ENCODE data around the gene TNFRSF14.

Gene TNFRSF14

DNA sequence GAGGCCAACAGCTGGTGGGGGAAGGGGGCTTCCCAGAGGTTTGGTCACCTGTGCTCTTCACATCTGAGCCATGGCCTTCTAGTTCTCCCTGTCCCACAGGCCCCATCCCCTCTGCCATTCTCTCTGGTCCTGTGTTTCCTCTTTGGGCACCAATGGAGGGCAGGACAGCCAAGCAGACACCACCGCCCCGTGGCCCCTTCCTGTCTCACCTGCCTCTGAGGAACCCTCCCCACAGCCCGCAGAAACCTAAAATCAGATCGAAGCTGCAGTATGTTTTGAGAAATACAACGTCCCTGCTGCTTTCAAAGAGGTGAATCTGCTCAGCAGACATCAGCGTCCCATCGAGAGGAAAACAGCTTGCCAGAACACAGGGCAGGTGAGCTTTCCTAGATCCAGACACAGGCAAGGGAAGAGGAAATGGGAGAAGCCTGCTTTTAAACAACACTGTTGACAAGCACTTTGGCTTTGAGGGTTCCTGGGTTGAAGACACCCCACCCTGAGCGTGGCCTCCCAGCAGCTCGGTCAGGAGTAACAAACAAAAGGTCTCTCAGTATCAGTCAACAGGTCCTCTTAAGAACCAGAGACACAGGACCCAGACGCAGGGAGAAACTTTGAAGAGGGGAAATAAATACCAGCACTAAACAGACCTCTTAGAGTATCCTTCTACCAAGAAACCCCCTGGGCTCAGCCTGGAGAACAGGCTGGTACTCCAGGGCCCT, 32.1 kb upstream of the TNFRSF14 start:
- no peak for DNase-seq

DNA sequence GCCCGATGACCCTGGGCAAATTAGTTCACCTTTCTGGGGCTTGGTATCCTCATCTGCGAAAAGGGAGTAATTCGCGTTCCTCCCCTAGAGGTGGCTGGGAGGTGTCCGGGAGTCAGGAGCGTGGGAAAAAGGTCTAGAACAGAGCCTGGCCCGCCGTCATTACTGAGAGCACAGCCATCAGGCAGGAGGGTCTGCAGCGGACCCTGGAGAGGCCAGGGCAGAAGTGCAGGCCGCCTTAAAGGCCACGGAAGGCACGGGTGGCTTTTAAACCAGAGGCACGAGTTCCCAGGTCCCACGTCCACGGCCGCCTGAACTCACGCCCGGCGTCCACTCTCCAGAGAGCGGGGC, 30.6 kb upstream of the TNFRSF14 start:
- DNase-seq, result no peak

- DNase-seq, result peak; percentile 97
These were observed 30.0 kb upstream of the TNFRSF14 start, which contains the start of gene PANK4 for GRCh38 chr1:2525920-2526823. PANK4 (minus strand) TSS chr1:2526596; CDS start chr1:2526587, 9 bp downstream.

DNA sequence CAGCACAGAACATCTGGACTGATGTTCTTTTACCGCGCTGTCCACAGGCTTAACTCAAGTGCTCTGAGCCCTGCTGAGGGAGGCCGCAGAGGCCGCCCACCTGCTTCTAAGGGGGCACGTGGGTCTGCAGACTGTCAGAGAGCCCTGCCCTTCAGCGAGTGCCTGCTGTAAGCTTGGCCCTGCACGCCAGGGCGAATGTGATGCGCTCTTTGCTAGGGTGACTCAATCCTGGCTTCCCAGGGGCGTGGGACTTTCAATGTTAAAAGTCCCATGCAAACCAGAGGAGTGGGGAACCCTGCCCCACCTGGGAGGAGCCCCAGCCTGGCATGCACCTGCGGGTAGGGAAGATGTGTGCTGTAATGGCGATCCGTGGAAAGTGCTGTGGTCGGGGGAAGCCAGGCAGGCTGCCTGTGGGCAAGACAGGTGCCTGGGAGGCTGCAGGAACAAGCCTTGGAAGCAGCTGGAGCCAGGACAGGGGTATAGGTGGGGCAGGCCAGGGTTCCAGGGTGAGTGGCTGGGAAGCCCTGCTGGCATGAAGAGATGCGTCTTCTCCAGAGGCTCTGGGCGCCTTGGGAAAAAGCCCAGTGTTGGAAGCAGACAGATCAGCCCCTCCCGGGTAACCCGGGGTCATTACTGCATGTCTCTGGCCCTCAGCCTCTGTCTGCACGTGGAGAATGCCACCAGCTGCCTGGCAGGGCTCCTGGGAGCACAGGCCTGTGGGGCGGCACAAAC, 29.2 kb upstream of the TNFRSF14 start:
- DNase-seq, result peak; percentile 59

DNA sequence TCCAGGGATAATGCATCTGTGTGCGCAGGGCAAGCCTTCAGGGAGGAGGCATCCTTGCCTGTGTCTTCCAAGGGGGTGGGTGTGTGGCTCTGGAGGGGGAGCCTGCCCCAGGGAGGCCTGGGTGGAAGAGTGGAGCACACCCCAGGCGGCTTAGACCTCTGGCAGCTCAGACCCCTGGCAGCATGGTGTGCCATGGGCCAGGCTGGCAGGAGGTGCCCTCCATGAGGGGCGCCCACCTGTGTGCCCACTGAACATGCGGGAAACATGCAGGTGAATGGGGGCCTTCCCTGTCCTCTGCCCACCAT, 28.7 kb upstream of the TNFRSF14 start:
- no peak for DNase-seq

DNA sequence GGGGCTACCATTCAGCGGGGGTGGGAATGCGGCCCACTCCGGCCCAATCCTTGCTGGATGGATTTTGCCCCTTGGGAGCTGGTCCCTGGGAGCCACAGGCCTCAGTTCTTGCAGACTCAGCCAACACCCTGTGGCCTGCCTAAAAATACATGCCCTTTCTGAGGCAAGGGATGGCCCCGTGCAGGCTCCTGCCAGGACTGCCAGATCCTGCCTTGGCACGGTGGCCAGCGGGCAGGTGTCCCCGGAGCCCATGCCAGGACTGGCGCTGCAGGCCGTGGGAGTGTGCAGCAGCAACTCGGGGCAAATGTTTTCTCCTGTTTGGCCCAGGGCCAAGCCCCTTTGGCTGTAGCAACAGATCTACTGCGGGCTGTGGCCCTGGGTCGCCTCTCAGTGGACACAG, 28.2 kb upstream of the TNFRSF14 start:
- peak; percentile 21 for DNase-seq

DNA sequence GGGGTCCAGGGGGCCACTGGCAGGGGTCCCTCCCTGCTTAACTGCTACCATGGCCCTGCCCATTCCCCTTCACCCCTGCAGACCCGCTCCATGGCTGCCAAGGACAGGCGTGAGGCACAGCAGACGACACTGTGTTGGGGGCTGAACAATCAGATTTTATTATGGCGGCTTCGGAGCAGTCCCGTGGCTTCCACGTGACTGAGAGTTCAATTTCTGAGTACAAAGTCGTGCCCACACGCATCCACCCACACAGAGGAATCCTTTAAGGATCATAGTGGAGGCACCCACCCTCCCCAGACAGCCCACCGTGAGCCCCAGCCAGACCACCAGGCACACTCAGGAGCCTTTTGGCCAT, 27.6 kb upstream of the TNFRSF14 start:
- DNase-seq, result peak; percentile 25

DNA sequence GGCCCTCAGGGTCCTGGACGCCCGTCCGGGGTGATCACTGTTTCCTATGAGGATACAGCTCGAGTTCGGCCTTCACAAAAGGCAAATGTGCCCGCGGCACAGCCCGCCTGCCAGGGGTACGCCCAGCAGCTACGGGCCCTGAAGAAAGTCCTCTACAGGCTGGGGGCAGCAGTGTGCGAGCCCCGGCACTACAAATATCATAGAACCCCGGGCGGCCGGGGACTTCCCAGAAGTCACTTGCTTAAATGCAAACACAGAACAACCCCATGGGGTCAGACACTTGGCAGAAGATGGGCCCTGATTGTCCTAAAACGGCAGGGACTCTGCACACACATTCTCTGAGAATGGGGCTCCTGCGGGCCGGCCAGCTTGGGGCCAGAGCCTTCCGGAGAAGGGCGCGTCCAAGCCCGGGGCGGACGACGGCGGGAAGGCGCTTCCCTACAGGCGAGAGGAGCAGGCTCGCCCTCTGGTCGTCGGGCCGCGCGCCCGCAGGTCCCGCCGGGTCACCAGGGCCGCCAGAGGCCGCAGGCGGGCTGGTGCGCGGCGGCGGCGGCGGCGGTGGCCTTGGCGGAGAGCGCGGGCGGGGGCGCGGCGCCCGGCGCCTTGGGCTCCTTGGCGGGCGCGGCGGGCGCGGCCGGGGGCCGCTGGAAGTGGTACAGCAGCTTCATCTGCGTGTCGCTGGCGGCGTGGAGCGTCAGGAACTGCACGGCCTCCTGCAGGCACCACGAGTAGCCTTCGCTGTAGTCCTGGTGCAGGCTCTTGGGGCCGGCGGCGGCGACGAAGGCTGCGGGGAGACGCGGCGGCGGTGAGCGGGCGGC, 27.0 kb upstream of the TNFRSF14 start:
- peak; percentile 58 for DNase-seq

DNA sequence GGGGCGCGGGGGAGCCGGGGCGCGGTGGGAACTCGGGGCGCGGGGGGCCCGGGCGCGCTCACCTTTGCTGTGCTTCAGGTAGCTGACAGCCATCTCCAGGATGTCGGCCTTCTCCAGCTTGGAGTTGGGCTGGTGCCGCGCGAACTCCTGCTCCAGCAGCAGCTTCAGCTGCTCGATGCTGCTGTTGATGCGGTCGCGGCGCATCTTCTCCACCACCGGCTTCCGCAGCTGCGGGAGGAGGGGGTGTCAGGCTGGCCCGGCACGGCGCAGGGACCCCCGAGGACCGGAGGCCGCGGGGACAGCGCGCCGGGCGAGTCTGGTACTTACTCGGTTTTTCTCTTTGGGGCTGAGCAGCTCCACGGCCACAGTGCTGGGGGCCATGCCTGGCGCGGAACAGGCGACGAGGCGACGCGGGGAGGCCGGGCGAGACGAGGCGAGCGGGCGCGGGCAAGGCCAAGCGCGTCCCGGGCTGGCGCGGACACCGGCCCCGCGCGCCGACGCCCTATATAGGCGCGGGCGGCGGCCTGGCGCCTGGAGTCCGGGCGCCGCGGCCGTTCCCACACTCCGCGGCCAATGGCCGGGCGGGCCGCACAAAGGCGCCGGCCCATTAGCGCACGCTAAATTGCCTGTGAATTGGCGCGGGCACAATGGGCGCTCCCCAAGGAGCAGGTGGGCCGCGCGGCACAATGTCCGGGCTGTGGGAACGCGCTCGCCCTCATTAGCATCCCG, 26.2 kb upstream of the TNFRSF14 start, which contains the start of gene HES5:
Gene HES5, minus strand, starts transcription at position 480 of the 729 bp plus-strand sequence. Its CDS starts 99 bp downstream, at position 381.
- peak; percentile 96 for DNase-seq

DNA sequence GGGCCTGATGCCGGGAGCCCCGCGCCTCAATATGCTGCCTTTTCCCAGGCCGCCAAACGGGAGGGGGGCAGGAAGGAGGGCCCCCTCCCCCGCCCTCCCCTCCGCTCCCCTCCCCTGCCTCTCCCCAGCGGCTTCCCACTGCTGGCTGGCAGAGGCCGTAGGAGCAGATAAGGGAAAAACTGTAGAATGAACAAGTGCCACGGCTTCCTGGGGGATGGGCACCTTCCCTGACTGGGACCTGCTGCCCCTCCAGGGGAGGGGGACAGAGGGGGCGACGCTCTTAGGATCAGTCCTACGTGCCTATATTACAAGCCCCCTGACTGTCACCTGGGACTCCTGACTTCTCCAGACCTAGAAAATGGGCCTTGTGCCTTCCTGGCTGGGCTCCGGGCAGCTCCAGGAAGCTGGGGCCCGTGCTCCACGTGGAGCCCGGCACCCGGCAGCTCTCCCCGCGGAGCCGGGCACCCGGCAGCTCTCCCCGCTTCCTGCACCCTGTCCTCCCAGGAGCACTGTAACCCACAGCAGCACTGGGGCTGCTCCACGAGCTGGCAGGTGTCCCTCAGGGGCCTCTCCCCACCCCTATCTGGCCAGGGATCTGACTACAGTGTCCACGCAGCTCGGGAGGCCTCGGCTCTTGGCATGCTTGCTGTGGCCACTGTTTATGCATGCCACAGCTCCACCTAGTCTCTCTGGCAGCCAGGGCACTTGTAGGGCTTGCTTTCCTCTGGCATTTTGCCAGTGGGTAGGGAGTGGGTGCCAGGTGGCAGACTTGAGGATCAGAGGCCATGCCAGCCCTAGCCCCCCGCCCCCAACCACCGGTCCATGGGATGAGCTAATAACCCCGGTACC, 25.4 kb upstream of the TNFRSF14 start:
- no peak for DNase-seq

- peak; percentile 87 for DNase-seq
These were observed 23.5 kb upstream of the TNFRSF14 start for GRCh38 chr1:2532485-2533160.

- peak; percentile 60 for DNase-seq
These were observed 22.8 kb upstream of the TNFRSF14 start for GRCh38 chr1:2533365-2533764.

- no peak for DNase-seq
These were observed 21.9 kb upstream of the TNFRSF14 start for GRCh38 chr1:2534315-2534686.

DNA sequence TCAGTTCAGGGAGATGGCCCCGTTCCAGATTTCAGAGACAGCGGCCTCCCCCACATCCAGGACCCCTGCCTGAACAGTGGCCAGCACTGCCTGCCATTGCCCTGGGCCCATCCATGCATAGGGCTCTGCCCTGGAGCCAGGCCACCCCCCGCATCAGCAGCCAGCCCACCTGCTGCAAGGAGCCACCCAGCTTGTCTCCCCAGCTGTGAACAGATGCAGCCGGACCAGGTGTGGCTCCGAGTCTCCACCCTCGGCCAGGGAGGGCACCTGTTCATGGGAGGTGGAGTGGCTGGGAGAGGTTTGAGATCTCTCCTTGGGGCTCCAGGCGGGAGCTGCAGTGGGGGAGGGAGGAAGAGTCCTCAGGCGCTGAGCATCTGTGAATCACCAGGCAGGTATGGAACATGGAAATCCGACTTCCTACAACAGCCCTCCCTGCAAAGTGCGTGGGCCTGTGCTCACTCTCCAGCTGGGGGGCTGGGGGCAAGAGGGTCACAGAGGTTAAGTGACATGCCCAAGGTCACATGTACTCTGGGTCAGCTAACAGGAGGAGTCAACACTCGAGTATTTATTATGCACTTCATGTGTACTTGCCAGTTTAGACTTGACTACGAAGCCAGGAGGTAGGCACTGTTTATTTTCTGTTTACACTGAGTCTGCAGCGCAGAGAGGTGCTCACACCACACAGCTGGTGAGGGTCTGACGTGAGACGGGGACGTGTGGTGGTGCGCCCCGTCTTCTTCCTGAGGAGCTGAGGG, 21.3 kb upstream of the TNFRSF14 start:
- peak; percentile 55 for DNase-seq

DNA sequence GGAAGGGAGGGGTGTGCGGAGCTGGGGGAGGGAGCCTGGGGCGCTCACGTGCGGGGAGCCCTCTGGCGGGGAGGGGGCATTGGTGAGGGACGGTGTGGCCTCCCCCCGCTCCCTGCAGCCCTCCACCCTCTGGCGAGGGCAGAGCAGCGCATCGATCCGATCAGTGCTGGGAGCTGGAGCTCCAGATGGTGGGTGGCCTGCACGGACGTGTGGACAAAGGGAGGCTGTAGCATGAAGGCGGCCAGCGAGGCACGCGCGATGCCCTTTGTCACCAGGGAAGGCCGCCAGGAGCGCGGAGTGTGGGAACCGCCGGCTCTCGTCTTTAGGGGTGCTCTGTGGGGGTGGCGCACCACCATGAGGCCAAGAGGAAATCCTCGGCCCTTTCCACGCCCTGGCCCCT, 20.7 kb upstream of the TNFRSF14 start:
- peak; percentile 74 for DNase-seq

DNA sequence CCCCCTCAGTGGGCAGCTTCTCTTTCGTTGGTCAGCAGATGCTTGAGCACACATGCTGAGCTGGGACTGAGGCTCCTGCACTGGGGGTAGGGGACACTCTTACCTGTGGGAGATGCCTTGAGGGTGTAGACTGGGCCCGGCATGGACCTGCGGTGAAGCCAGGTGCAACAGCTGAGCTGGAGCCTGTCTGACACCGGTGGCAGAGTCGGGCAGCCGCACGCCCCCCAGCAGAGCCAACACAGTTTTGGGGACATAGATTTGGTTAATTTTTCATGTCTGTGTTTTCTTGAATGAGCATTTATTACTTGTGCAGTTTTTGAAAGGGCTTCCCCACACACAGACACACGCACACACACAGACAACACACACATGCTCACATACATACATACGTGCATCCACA, 20.2 kb upstream of the TNFRSF14 start:
- no peak for DNase-seq

DNA sequence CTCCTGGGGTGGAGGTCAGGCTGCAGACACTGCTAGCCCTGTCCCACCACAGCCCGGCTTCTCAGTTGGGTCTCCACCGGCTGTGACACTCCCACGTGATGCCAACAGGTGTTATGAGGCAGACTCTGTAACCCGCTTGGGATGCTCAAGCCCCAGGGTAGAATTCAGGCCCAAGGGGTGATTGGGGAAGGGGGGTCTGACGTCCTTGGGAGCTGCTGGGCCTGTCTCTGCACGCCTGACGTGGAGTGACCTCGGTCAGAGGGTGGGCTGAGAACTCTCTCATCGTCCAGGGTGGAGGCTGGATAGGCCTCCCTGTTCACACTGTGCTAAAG, 18.4 kb upstream of the TNFRSF14 start:
- no peak for DNase-seq

- DNase-seq, result no peak
These were observed 17.8 kb upstream of the TNFRSF14 start for GRCh38 chr1:2538376-2538775.

DNA sequence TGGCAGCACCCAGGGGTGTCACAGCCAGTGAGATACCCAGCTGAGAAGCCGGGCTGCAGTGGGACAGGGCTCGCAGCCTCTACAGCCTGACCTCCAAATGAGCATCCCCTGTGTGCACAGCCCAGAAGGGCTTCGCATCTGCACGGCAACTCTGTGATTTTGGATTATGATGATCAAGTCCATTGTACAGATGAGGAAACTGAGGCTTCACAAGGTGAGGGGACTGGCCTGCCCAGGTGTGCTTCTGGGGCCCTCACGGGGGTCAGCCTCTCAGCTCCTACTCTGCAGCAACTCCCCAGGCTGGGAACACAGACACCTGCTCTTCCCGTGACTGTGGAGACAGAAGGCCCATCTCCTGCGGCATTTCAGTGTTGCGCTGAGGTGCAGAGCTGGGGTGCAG, 17.3 kb upstream of the TNFRSF14 start:
- DNase-seq, result no peak
